Measurements from ENCODE around the gene PTGES.

PTGES gene

DNA sequence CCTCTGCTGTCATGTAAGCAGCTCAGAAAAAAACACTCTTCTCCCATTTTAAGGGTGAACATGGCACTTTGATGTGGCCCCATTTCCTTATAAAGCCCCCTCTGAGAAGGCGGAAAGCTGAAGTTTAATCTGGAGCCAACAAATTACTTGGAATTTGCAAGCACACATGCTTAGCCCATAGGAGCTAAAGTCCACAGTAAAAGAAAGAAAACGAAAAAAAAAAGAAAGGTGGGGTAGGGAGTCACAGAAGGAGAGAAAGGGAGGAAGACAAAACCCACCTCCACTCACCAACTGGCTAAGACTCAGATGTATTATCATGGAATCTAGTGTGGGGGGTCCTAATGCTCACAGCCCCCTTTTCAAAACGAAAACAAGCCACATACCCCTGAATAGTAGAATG, 57.0 kb downstream of the PTGES start:
- DNase-seq (ENCODE audit: low read depth in 2 of 3, low spot score in 1 of 3) = no peak

DNA sequence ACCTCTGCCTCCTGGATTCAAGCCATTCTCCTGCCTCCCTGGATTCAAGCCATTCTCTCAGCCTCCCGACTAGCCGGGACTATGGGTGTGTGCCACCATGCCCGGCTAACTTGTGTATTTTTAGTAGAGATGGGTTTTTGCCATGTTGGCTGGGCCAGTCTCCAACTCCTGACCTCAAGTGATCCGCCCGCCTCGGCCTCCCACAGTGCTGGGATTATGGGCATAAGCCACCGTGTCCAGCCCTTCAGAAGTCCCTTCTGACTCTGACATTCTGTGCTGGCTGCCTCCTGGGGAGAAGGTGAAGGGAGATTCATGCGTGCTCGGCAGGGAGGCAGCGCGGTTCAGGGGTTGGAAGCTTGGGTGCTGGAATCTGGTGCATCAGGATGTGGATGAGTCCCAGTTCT, 58.6 kb downstream of the PTGES start:
- DNase-seq (ENCODE audit: low read depth in 2 of 3, low spot score in 1 of 3) = no peak

DNA sequence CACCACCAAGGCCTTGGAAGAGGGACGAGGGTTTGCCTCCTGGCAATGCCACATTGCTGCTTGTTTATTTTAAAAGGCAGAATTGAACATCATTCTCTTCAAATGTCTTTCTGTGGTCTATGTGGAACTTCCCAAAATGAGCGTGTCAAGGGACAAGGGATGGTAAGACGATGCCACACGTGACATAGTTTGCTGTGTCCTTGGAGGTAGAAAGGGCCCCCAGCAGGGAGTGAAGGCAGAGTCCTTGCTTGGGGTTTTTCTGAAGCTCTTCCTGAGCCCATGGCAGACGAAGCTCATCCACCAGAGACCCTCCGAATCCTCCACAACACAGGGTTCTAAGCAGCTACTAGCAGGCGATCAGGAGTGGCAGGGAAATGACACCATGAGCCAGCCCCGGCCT, 59.1 kb downstream of the PTGES start:
- no peak for DNase-seq (ENCODE audit: low read depth in 2 of 3, low spot score in 1 of 3)

DNA sequence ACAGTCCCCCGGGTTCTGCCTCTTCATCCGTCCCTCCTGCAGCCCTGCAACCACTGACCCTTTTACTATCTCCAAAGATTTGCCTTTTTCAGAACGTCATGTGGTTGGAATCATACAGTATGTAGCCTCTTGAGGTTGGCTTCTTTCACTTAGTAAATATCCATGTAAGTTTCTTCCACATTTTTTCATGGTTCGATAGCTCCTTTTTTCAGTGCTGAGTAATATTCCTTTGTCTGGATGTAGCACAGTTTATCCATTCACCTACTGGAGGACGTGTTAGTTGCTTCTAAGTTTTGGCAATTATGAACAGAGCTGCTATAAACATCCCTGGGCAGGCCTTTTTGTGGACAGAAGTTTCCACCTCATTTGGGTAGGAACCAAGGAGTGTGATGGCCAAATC, 60.3 kb downstream of the PTGES start:
- no peak for DNase-seq (ENCODE audit: low read depth in 2 of 3, low spot score in 1 of 3)

Data from stimulated activated CD4-positive, alpha-beta T cell treated with anti-CD3 and anti-CD28 coated beads, Interleukin-12 subunit alpha, Interleukin-12 subunit beta, amount 100 ng/mL, for 48 hours (primary cell).